Dendritic cell treated with granulocyte-macrophage colony-stimulating factor and Interleukin-4, amounts not matched to agents 40 ng/mL and 50 ng/mL, for 4 days (primary cell): ENCODE data around the gene TRIO.
"Not testable (repeated sequence)": the region's sequence is repeated elsewhere in the genome, so short reads cannot be mapped to it uniquely, and the experiment has no call there.

ENCODE experiments used
- H3K27ac Mint-ChIP-seq: one replicate; pipeline ENCODE4 v1.8.0; 2022; ENCODE audit warnings: mild to moderate bottlenecking, mixed read lengths
- H3K27me3 Mint-ChIP-seq: one replicate; pipeline ENCODE4 v1.8.0; 2022; ENCODE audit warnings: mild to moderate bottlenecking, mixed read lengths
- H3K36me3 Mint-ChIP-seq: one replicate; pipeline ENCODE4 v1.8.0; 2022; ENCODE audit warnings: low read depth, mixed read lengths
- H3K4me1 Mint-ChIP-seq: one replicate; pipeline ENCODE4 v1.8.0; 2022; ENCODE audit warnings: low read depth, mixed read lengths
- H3K4me3 Mint-ChIP-seq: one replicate; pipeline ENCODE4 v1.8.0; 2022; ENCODE audit warnings: mild to moderate bottlenecking, moderate library complexity, mixed read lengths
- H3K9me3 Mint-ChIP-seq: one replicate; pipeline ENCODE4 v1.8.0; 2022; ENCODE audit warnings: mixed read lengths
- intact Hi-C: fragments of 100-400 bp; cut with micrococcal nuclease; formaldehyde crosslinking; loops from one replicate; pipeline ENCODE4 v1.15.0; 2022

TRIO gene

GRCh38 chr5:14426521-14426920 lies 283.4 kb downstream of the TRIO start:
- Mint-ChIP-seq H3K27me3 (no peaks in the 10 kb centered on the region), H3K27ac (no peak overlapping the region), H3K4me1 (no peaks in the 10 kb centered on the region), H3K36me3 (peaks cover 71% of the 10 kb centered on the region), H3K4me3 (no peak overlapping the region), H3K9me3 (no peaks in the 10 kb centered on the region)
- intact Hi-C loops = no loop called here

- Mint-ChIP-seq H3K4me3 (no peak overlapping the region), H3K27me3 (no peaks in the 10 kb centered on the region), H3K36me3 (peaks cover 59% of the 10 kb centered on the region), H3K9me3 (no peaks in the 10 kb centered on the region), H3K4me1 (no peaks in the 10 kb centered on the region), H3K27ac (no peak overlapping the region)
- intact Hi-C loops = no loop called here
Measured at GRCh38 chr5:14428302-14429081, 285.4 kb downstream of the TRIO start.

- H3K4me1 Mint-ChIP-seq = no peaks in the 10 kb centered on the region
- H3K9me3 Mint-ChIP-seq = no peaks in the 10 kb centered on the region
- H3K27ac Mint-ChIP-seq = no peak overlapping the region
- H3K27me3 Mint-ChIP-seq = no peaks in the 10 kb centered on the region
- peaks cover 52% of the 10 kb centered on the region for H3K36me3 Mint-ChIP-seq
- H3K4me3 Mint-ChIP-seq = no peak overlapping the region
- intact Hi-C loops = no loop called here
Measured at GRCh38 chr5:14429101-14430050, 286.2 kb downstream of the TRIO start.

- Mint-ChIP-seq H3K27me3 (no peaks in the 10 kb centered on the region), H3K36me3 (peaks cover 52% of the 10 kb centered on the region), H3K4me3 (no peak overlapping the region), H3K4me1 (no peaks in the 10 kb centered on the region), H3K27ac (no peak overlapping the region), H3K9me3 (no peaks in the 10 kb centered on the region)
- intact Hi-C loops = no loop called here
Measured at GRCh38 chr5:14431534-14431933, 288.4 kb downstream of the TRIO start.

GRCh38 chr5:14432931-14433589 lies 289.9 kb downstream of the TRIO start:
- intact Hi-C loops = no loop called here

GRCh38 chr5:14435481-14435880 lies 292.3 kb downstream of the TRIO start:
- Mint-ChIP-seq H3K4me1 (peaks cover 17% of the 10 kb centered on the region), H3K27me3 (no peaks in the 10 kb centered on the region), H3K4me3 (no peak overlapping the region), H3K9me3 (no peaks in the 10 kb centered on the region), H3K27ac (no peak overlapping the region), H3K36me3 (peaks cover 71% of the 10 kb centered on the region)
- intact Hi-C loops = no loop called here

More at GRCh38 chr5:14432931-14433589, 289.9 kb downstream of the TRIO start:
- Mint-ChIP-seq H3K4me1 (peaks cover 9% of the 10 kb centered on the region), H3K27ac (no peak overlapping the region), H3K27me3 (no peaks in the 10 kb centered on the region), H3K9me3 (no peaks in the 10 kb centered on the region), H3K4me3 (no peak overlapping the region), H3K36me3 (peaks cover 52% of the 10 kb centered on the region)

- H3K27me3 Mint-ChIP-seq, H3K9me3 Mint-ChIP-seq, intact Hi-C loops, H3K27ac Mint-ChIP-seq, H3K4me3 Mint-ChIP-seq: not testable (repeated sequence)
- H3K4me1 Mint-ChIP-seq = peaks cover 17% of the 10 kb centered on the region
- H3K36me3 Mint-ChIP-seq = peaks cover 73% of the 10 kb centered on the region
Measured at GRCh38 chr5:14436122-14436521, 293.0 kb downstream of the TRIO start.

- Mint-ChIP-seq H3K4me1 (peaks cover 17% of the 10 kb centered on the region), H3K27me3 (no peaks in the 10 kb centered on the region), H3K36me3 (peaks cover 73% of the 10 kb centered on the region), H3K4me3 (no peak overlapping the region), H3K9me3 (no peaks in the 10 kb centered on the region), H3K27ac (no peak overlapping the region)
- intact Hi-C loops = no loop called here
Measured at GRCh38 chr5:14436801-14437542, 293.8 kb downstream of the TRIO start.

GRCh38 chr5:14438195-14438606 lies 295.1 kb downstream of the TRIO start:
- intact Hi-C loops = no loop called here
- Mint-ChIP-seq H3K4me1 (peaks cover 17% of the 10 kb centered on the region), H3K36me3 (peaks cover 84% of the 10 kb centered on the region), H3K9me3 (no peaks in the 10 kb centered on the region), H3K27me3 (no peaks in the 10 kb centered on the region), H3K4me3 (no peak overlapping the region), H3K27ac (no peak overlapping the region)

- H3K36me3 Mint-ChIP-seq = peaks cover 85% of the 10 kb centered on the region
- peaks cover 17% of the 10 kb centered on the region for H3K4me1 Mint-ChIP-seq
- no peaks in the 10 kb centered on the region for H3K9me3 Mint-ChIP-seq
- no peak overlapping the region for H3K27ac Mint-ChIP-seq
- no peaks in the 10 kb centered on the region for H3K27me3 Mint-ChIP-seq
- H3K4me3 Mint-ChIP-seq = no peak overlapping the region
- intact Hi-C loops = no loop called here
Measured at GRCh38 chr5:14439087-14439871, 296.1 kb downstream of the TRIO start.

- Mint-ChIP-seq H3K27ac (no peak overlapping the region), H3K9me3 (no peaks in the 10 kb centered on the region), H3K4me3 (no peak overlapping the region), H3K4me1 (peaks cover 21% of the 10 kb centered on the region), H3K27me3 (no peaks in the 10 kb centered on the region), H3K36me3 (peaks cover 76% of the 10 kb centered on the region)
- intact Hi-C loops = no loop called here
Measured at GRCh38 chr5:14440223-14440581, 297.1 kb downstream of the TRIO start.

GRCh38 chr5:14440582-14441431 lies 297.7 kb downstream of the TRIO start:
- H3K27me3 Mint-ChIP-seq = no peaks in the 10 kb centered on the region
- no peak overlapping the region for H3K4me3 Mint-ChIP-seq
- H3K9me3 Mint-ChIP-seq = no peaks in the 10 kb centered on the region
- peaks cover 24% of the 10 kb centered on the region for H3K4me1 Mint-ChIP-seq
- intact Hi-C loops = no loop called here
- no peak overlapping the region for H3K27ac Mint-ChIP-seq
- H3K36me3 Mint-ChIP-seq = peaks cover 69% of the 10 kb centered on the region
